PFSK-1 (cell line): ENCODE results near the gene NSG2.

Experiments used
- FOXP2 ChIP-seq: optimal IDR thresholded peaks from 2 replicates; pipeline ENCODE3; 2011; ENCODE audit warnings: borderline replicate concordance, control low read depth, inconsistent platforms; ENCODE audit not compliant: insufficient read depth; ENCODE audit errors: extremely low read length, extremely low read depth
- POLR2AphosphoS5 ChIP-seq: IDR thresholded peaks from 2 replicates; pipeline ENCODE4 v1.6.1; 2012; ENCODE audit warnings: low read depth, mild to moderate bottlenecking, control low read depth, low read length, moderate library complexity
- REST ChIP-seq, 2 experiments: IDR thresholded peaks; 2 replicates each; pipeline versions ENCODE4 v1.6.1 to v1.8.0; 2011 to 2012; ENCODE audit warnings: low read depth in 2 of 2, low read length in 2 of 2, control low read depth in 1 of 2, inconsistent platforms in 1 of 2, mild to moderate bottlenecking in 1 of 2, moderate library complexity in 1 of 2; ENCODE audit not compliant: insufficient read depth in 1 of 2
- SIN3A ChIP-seq: IDR thresholded peaks from 2 replicates; pipeline ENCODE4 v1.6.1; 2012; ENCODE audit warnings: mild to moderate bottlenecking, low read length, moderate library complexity, borderline replicate concordance; ENCODE audit not compliant: insufficient read depth
- TAF1 ChIP-seq: IDR thresholded peaks from 2 replicates; pipeline ENCODE4 v1.6.1; 2012; ENCODE audit warnings: low read length, control low read depth, borderline replicate concordance; ENCODE audit not compliant: insufficient read depth

The NSG2 gene

DNA sequence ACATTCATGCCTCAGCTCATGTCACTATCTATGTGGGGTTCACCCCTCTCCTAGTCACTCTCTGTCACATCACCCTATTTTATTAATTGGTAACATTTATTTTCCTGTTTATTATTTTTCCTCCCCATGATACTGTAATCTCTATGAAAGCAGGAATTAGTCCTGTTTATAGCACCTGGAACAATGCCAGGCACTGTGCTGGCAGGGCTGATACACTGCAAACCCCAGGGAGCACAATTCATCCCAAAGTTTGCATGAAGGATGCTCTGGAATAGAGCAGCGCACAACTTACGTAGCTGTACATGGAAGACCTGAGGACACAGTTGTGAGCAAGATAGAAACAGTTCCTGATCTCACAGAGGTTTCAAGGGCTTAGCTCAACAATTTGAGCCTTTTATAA, 103.2 kb downstream of the NSG2 start:
- TF ChIP-seq FOXP2 (no peak), REST (IDR thresholded peaks at IDR 0.05; ENCODE audit: insufficient read depth in 1 of 2, low read depth in 2 of 2, low read length in 2 of 2) (no peak), POLR2AphosphoS5 (no peak), SIN3A (no peak), TAF1 (no peak)

GRCh38 chr5:174149426-174149825, 103.9 kb downstream of the NSG2 start:
- TF ChIP-seq REST (IDR thresholded peaks at IDR 0.05; ENCODE audit: insufficient read depth in 1 of 2, low read depth in 2 of 2, low read length in 2 of 2) = no peak
- no peak for TF ChIP-seq TAF1
- TF ChIP-seq POLR2AphosphoS5 = no peak
- no peak for TF ChIP-seq SIN3A
- no peak for TF ChIP-seq FOXP2

DNA sequence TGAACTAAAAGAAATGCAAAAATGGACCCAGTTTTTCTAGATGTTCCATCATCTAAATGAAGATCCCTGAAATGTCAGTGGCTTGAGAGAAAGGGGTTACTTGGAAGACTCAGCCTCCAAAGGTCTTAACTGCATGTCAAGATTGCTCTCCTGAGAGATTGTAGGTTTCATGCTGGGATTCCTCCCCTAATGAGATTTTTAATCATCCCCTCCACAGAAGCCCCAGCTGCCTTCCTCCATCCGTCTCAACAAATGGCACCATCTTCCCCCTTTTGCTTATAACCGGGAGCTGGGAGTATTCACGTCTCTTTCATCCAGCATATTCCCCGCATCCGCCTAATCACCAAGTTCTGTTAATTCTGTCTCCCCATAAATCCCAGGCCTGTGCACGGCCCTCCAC, 104.5 kb downstream of the NSG2 start:
- TF ChIP-seq TAF1 (no peak), SIN3A (no peak), FOXP2 (no peak), POLR2AphosphoS5 (no peak), REST (IDR thresholded peaks at IDR 0.05; ENCODE audit: insufficient read depth in 1 of 2, low read depth in 2 of 2, low read length in 2 of 2) (no peak)

DNA sequence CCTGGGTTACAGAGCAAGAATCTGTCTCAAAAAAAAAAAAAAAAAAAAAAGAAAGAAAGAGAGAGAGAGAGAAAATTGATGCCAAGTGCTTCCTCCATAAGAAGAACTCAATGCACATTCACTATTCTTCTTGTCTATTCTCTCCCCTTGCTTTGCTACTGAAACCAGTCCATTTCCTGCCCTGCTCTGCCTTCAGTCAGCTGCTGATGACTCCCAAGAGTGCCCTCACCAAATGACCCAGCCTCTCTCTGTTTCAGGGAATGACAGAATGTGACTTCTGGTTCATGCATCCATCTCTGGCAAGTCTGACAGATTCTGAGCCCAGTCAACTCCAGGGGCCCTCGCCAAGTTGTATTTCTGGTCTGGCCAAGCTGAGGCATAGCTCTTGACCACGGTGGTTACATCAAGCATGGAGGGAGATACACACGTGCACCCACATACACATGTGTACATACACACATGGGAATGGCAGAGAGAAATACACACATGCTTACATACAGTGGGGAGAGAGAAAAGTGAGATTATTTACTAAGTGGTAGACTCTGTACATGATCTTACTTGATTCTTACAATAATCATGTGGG, 106.2 kb downstream of the NSG2 start:
- no peak for TF ChIP-seq FOXP2
- TF ChIP-seq TAF1 = no peak
- TF ChIP-seq REST (IDR thresholded peaks at IDR 0.05; ENCODE audit: insufficient read depth in 1 of 2, low read depth in 2 of 2, low read length in 2 of 2) = no peak
- TF ChIP-seq POLR2AphosphoS5 = no peak
- no peak for TF ChIP-seq SIN3A

GRCh38 chr5:174154559-174154958, 109.1 kb downstream of the NSG2 start:
- TF ChIP-seq REST (IDR thresholded peaks at IDR 0.05; ENCODE audit: insufficient read depth in 1 of 2, low read depth in 2 of 2, low read length in 2 of 2) (no peak), TAF1 (no peak), FOXP2 (no peak)
